GM19328 (cell line): ENCODE results near the gene DIS3L2.
"Not testable (repeated sequence)": the region's sequence is repeated elsewhere in the genome, so short reads cannot be mapped to it uniquely, and the experiment has no call there.

ENCODE experiments used
- ATAC-seq: cut with Tn5 transposase; IDR thresholded peaks from one replicate; pipeline ENCODE4 v1.9.1; 2021; ENCODE audit warnings: mild to moderate bottlenecking, moderate library complexity; ENCODE audit not compliant: unreplicated experiment

DIS3L2 gene

GRCh38 chr2:232319067-232319802, 357.7 kb downstream of the DIS3L2 start:
- ATAC-seq = no peak

GRCh38 chr2:232319803-232320442, 358.4 kb downstream of the DIS3L2 start:
- no peak for ATAC-seq

GRCh38 chr2:232320443-232320803, 358.9 kb downstream of the DIS3L2 start:
- no peak for ATAC-seq

GRCh38 chr2:232321156-232321816, 359.8 kb downstream of the DIS3L2 start:
- ATAC-seq = no peak

- no peak for ATAC-seq
These were observed 360.5 kb downstream of the DIS3L2 start for GRCh38 chr2:232321817-232322559.

- ATAC-seq = no peak
These were observed 361.2 kb downstream of the DIS3L2 start for GRCh38 chr2:232322560-232323327.

- no peak for ATAC-seq
These were observed 361.8 kb downstream of the DIS3L2 start for GRCh38 chr2:232323328-232323650.

GRCh38 chr2:232323967-232324366, 362.5 kb downstream of the DIS3L2 start:
- ATAC-seq = not testable (repeated sequence)

- ATAC-seq = no peak
These were observed 363.3 kb downstream of the DIS3L2 start for GRCh38 chr2:232324778-232325177.

GRCh38 chr2:232325324-232326273, 364.1 kb downstream of the DIS3L2 start:
- no peak for ATAC-seq

GRCh38 chr2:232326274-232327104, 365.0 kb downstream of the DIS3L2 start:
- ATAC-seq = not testable (repeated sequence)

GRCh38 chr2:232327105-232328031, 365.9 kb downstream of the DIS3L2 start:
- no peak for ATAC-seq

- no peak for ATAC-seq
These were observed 366.5 kb downstream of the DIS3L2 start for GRCh38 chr2:232328032-232328422.

- no peak for ATAC-seq
These were observed 367.3 kb downstream of the DIS3L2 start for GRCh38 chr2:232328516-232329460.

- no peak for ATAC-seq
These were observed 368.2 kb downstream of the DIS3L2 start for GRCh38 chr2:232329716-232330067.

GRCh38 chr2:232330068-232330999, 368.8 kb downstream of the DIS3L2 start:
- no peak for ATAC-seq
